AG04450 (cell line): ENCODE results near the gene CADM1. TPM values are rescaled to one million over a fixed set of nuclear protein-coding genes. Genes with fewer than 3 reads are reported as not detected.

Source experiments
- CTCF ChIA-PET: fragments of 300-600, 350-600 bp; formaldehyde crosslinking; extraction: SDS; loops from one replicate; lab custom pipeline; 2022; ENCODE audit warnings: antibody characterized with exemption, inconsistent platforms; lab: Charles Lee
- POLR2A ChIA-PET: fragments of 350-600 bp; formaldehyde crosslinking; extraction: SDS; loops from one replicate; lab custom pipeline; 2021; ENCODE audit warnings: antibody characterized with exemption, inconsistent platforms; lab: Yijun Ruan, JAX
- DNase-seq: peaks from one replicate; pipeline ENCODE4 v3.0.0-alpha.2; 2011; ENCODE audit warnings: low read depth, low spot score
- H3K27ac ChIP-seq: one replicate; pipeline ENCODE4 v1.5.1; 2012; ENCODE audit warnings: low read depth, low read length, control low read depth
- H3K27me3 ChIP-seq: one replicate; pipeline ENCODE4 v1.6.0; 2012; ENCODE audit warnings: low read length; ENCODE audit not compliant: control insufficient read depth, insufficient read depth
- H3K4me3 ChIP-seq: 2 replicates; pipeline ENCODE4 v1.5.1; 2011; ENCODE audit warnings: mild to moderate bottlenecking, low read depth, low read length, control low read depth
- H3K9me3 ChIP-seq: 2 replicates; pipeline ENCODE4 v1.5.1; 2012; ENCODE audit warnings: low read length; ENCODE audit not compliant: control insufficient read depth, insufficient read depth
- CTCF ChIP-seq: IDR thresholded peaks from 2 replicates; pipeline ENCODE4 v1.5.1; 2011; ENCODE audit warnings: low read depth, low read length, control low read depth, inconsistent platforms
- polyA plus RNA-seq: library from polyadenylated mRNA; depleted of rRNA; stranded (reverse); fragments of >200 nt; gene quantifications from 2 replicates; pipeline ENCODE4 v1.2.3, GENCODE V29; 2011

CADM1 gene
- polyA plus RNA-seq, 1 experiment, result 70.7 TPM

DNA sequence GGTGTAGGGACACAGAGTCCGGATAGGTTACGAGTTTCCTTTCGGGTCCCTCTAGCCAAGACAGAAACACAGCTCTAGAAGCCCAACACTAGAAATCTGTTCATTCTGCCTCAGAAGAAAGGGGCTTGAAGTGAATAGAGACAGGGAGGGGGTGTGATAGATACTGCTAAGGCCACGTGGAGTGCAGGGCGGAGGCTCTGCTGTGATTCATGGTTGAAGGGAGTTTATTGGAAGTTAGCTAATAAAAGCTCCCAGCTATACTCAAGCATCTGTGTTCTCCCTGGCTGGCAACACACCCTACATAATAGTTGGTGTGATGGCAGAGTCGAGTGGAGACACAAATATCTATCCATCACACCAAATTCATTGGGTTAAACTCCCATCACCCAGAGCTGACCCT is 337.4 kb downstream of the CADM1 start:
- no peak for TF ChIP-seq CTCF
- no peak for DNase-seq
- peaks cover 23% of the 10 kb centered on the region for H3K27me3 ChIP-seq
- ChIA-PET CTCF (no interaction called here), POLR2A (no interaction called here)
- H3K27ac ChIP-seq, result no peak overlapping the region
- H3K9me3 ChIP-seq, result no peaks in the 10 kb centered on the region
- H3K4me3 ChIP-seq, result no peak overlapping the region

- no peak for DNase-seq
- no peak for TF ChIP-seq CTCF
- H3K27me3 ChIP-seq, result peaks cover 23% of the 10 kb centered on the region
- no peaks in the 10 kb centered on the region for H3K9me3 ChIP-seq
- H3K27ac ChIP-seq, result no peak overlapping the region
- POLR2A ChIA-PET, result no interaction called here
- CTCF ChIA-PET, result no interaction called here
- H3K4me3 ChIP-seq, result no peak overlapping the region
Observed at GRCh38 chr11:115164774-115165173, 339.4 kb downstream of the CADM1 start.

- TF ChIP-seq CTCF, result no peak
- Histone ChIP-seq H3K4me3 (no peak overlapping the region), H3K27ac (no peak overlapping the region), H3K27me3 (peaks cover 21% of the 10 kb centered on the region), H3K9me3 (no peaks in the 10 kb centered on the region)
- ChIA-PET CTCF (no interaction called here), POLR2A (no interaction called here)
- DNase-seq, result no peak
Observed at GRCh38 chr11:115162919-115163318, 341.3 kb downstream of the CADM1 start.

DNA sequence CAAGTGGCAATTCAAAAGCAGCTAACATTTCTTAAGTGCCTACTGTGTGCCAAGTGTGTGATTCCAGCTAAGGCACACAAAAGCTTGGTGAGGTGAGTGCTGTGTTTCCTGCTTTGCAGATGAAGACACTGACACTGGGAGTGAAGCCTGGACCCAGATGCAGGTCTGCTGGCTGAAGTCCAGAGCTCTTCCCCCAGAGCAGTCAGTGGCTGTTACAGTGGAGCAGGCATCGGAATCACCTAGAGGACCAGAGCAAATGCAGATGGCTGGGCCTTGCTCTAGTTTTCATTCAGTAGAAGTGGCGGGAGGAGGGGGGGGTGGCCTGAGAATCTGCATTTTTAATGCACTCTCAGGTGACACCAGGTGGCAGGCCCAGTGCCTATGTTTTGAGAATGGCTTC is 342.3 kb downstream of the CADM1 start:
- TF ChIP-seq CTCF, result no peak
- CTCF ChIA-PET, result no interaction called here
- Histone ChIP-seq H3K27me3 (peaks cover 17% of the 10 kb centered on the region), H3K27ac (no peak overlapping the region), H3K9me3 (no peaks in the 10 kb centered on the region), H3K4me3 (no peak overlapping the region)
- POLR2A ChIA-PET, result no interaction called here
- no peak for DNase-seq

DNA sequence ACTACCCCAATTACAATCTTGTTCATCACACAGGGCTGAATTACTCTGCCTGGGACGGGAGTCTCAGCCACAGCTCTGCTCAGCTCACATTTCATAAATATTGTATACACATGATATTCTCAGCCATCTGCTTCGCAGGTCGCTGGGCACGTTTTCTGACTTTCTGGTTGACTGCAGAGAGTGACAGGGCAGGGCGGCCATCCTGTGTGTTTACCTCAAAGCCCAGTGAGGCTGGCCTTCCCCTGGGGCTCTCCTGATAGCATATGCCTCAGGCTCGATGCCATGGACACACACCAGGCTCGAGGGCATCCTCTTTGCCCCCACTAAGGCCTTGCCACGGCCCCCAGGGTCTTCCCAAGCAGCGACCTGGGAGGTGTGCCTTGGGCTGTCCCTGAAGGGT is 345.0 kb downstream of the CADM1 start:
- H3K4me3 ChIP-seq, result no peak overlapping the region
- H3K27me3 ChIP-seq, result peaks cover 9% of the 10 kb centered on the region
- 0 out of 2 replicates have a peak, but pooled peaks cover under 1% of the 10 kb centered on the region for H3K9me3 ChIP-seq
- POLR2A ChIA-PET, result no interaction called here
- CTCF ChIA-PET, result interaction anchor here (0.6 to 1.3 kb wide), 2 partner anchors 9 to 11 kb away, joined by 4 to 5 read pairs; no protein-coding TSS in a partner anchor
- no peak for DNase-seq
- H3K27ac ChIP-seq, result no peak overlapping the region
- TF ChIP-seq CTCF, result no peak
